GM18951 (cell line): ENCODE measurements around the gene LZTS2.
"Not testable (repeated sequence)": the region's sequence is repeated elsewhere in the genome, so short reads cannot be mapped to it uniquely, and the experiment has no call there.

ENCODE experiments used
- POLR2A ChIP-seq: IDR thresholded peaks from 4 replicates; pipeline ENCODE4 v1.6.1; 2011; ENCODE audit warnings: mild to moderate bottlenecking; ENCODE audit not compliant: insufficient read length, insufficient read depth; ENCODE audit errors: extremely low read depth
- in situ Hi-C: fragments of 300-500 bp; cut with MboI; formaldehyde crosslinking; loops from one replicate; pipeline ENCODE4 v1.12.0; 2022; ENCODE audit warnings: low sequenced_read_pairs, mixed read lengths, inconsistent platforms; ENCODE audit not compliant: unreplicated experiment

Gene LZTS2

GRCh38 chr10:100970914-100971811 lies 28.4 kb upstream of the LZTS2 start:
- in situ Hi-C loops, result no loop called here
- TF ChIP-seq POLR2A, result no peak

GRCh38 chr10:100972115-100972903 lies 27.3 kb upstream of the LZTS2 start:
- in situ Hi-C loops, result no loop called here
- TF ChIP-seq POLR2A, result no peak

- in situ Hi-C loops, result no loop called here
- no peak for TF ChIP-seq POLR2A
Observed at GRCh38 chr10:100972904-100973535, 26.6 kb upstream of the LZTS2 start.

GRCh38 chr10:100975397-100975796 lies 24.2 kb upstream of the LZTS2 start:
- in situ Hi-C loops, result not testable (repeated sequence)

GRCh38 chr10:100976906-100977305 lies 22.7 kb upstream of the LZTS2 start:
- in situ Hi-C loops, result no loop called here

GRCh38 chr10:100977436-100977835 lies 22.2 kb upstream of the LZTS2 start:
- no peak for TF ChIP-seq POLR2A
- in situ Hi-C loops, result no loop called here

More at GRCh38 chr10:100976906-100977305, 22.7 kb upstream of the LZTS2 start:
- no peak for TF ChIP-seq POLR2A

GRCh38 chr10:100978121-100978900 lies 21.3 kb upstream of the LZTS2 start:
- TF ChIP-seq POLR2A, result no peak
- in situ Hi-C loops, result no loop called here

GRCh38 chr10:100978901-100979195 lies 20.8 kb upstream of the LZTS2 start:
- in situ Hi-C loops, result no loop called here
- TF ChIP-seq POLR2A, result no peak

- no peak for TF ChIP-seq POLR2A
- in situ Hi-C loops, result no loop called here
Observed at GRCh38 chr10:100979791-100980272, 19.8 kb upstream of the LZTS2 start.

- in situ Hi-C loops, result no loop called here
- no peak for TF ChIP-seq POLR2A
Observed at GRCh38 chr10:100980311-100980710, 19.3 kb upstream of the LZTS2 start.

GRCh38 chr10:100980711-100981110 lies 18.9 kb upstream of the LZTS2 start:
- no peak for TF ChIP-seq POLR2A
- in situ Hi-C loops, result no loop called here

GRCh38 chr10:100981178-100981772 lies 18.3 kb upstream of the LZTS2 start:
- in situ Hi-C loops, result no loop called here
- no peak for TF ChIP-seq POLR2A
